ENCODE results near the gene PCNX2.

Gene PCNX2

GRCh38 chr1:233144434-233144833, 151.1 kb downstream of the PCNX2 start:
- Histone ChIP-seq H3K9me3 (ENCODE audit: insufficient read depth, low read length) (no peaks in the 10 kb centered on the region), H3K36me3 (ENCODE audit: low read length) (no peaks in the 10 kb centered on the region), H3K9ac (ENCODE audit: low read length) (no peak overlapping the region), H4K20me1 (ENCODE audit: low read depth, low read length) (no peaks in the 10 kb centered on the region), H3K4me3 (ENCODE audit: insufficient read depth, low read length, poor library complexity, severe bottlenecking) (no peak overlapping the region), H3K79me2 (ENCODE audit: insufficient read depth, low read length) (no peaks in the 10 kb centered on the region), H3K4me2 (ENCODE audit: low read depth, low read length, poor library complexity, severe bottlenecking) (no peak overlapping the region), H3K9me2 (replicated peaks; ENCODE audit: insufficient read depth, low read length) (no peaks in the 10 kb centered on the region), H3K27ac (ENCODE audit: low read depth, low read length) (no peak overlapping the region), H3K27me3 (ENCODE audit: low read length) (no peaks in the 10 kb centered on the region), H2AFZ (ENCODE audit: low read depth, low read length, severe bottlenecking) (no peak overlapping the region), H3F3A (ENCODE audit: insufficient read depth) (no peaks in the 10 kb centered on the region)
- TF ChIP-seq CTCF (IDR thresholded peaks at IDR 0.05; ENCODE audit: insufficient read depth, low read length, poor library complexity, severe bottlenecking), result no peak
- TF ChIP-seq EZH2phosphoT487 (conservative IDR thresholded peaks at IDR 0.05; ENCODE audit: low read length), result no peak

GRCh38 chr1:233143241-233143640, 152.3 kb downstream of the PCNX2 start:
- no peaks in the 10 kb centered on the region for H3K27me3 ChIP-seq (ENCODE audit: low read length)
- H3K79me2 ChIP-seq (ENCODE audit: insufficient read depth, low read length), result no peaks in the 10 kb centered on the region
- no peak overlapping the region for H3K4me2 ChIP-seq (ENCODE audit: low read depth, low read length, poor library complexity, severe bottlenecking)
- H3K27ac ChIP-seq (ENCODE audit: low read depth, low read length), result no peak overlapping the region
- no peak overlapping the region for H3K4me3 ChIP-seq (ENCODE audit: insufficient read depth, low read length, poor library complexity, severe bottlenecking)
- no peaks in the 10 kb centered on the region for H3K9me3 ChIP-seq (ENCODE audit: insufficient read depth, low read length)
- H3K9me2 ChIP-seq (replicated peaks; ENCODE audit: insufficient read depth, low read length), result no peaks in the 10 kb centered on the region
- TF ChIP-seq EZH2phosphoT487 (conservative IDR thresholded peaks at IDR 0.05; ENCODE audit: low read length), result no peak
- no peak for TF ChIP-seq CTCF (IDR thresholded peaks at IDR 0.05; ENCODE audit: insufficient read depth, low read length, poor library complexity, severe bottlenecking)
- no peak overlapping the region for H2AFZ ChIP-seq (ENCODE audit: low read depth, low read length, severe bottlenecking)
- H4K20me1 ChIP-seq (ENCODE audit: low read depth, low read length), result no peaks in the 10 kb centered on the region
- no peaks in the 10 kb centered on the region for H3F3A ChIP-seq (ENCODE audit: insufficient read depth)
- no peak overlapping the region for H3K9ac ChIP-seq (ENCODE audit: low read length)
- no peaks in the 10 kb centered on the region for H3K36me3 ChIP-seq (ENCODE audit: low read length)

GRCh38 chr1:233140974-233141373, 154.6 kb downstream of the PCNX2 start:
- H3K27ac ChIP-seq (ENCODE audit: low read depth, low read length), result no peak overlapping the region
- H2AFZ ChIP-seq (ENCODE audit: low read depth, low read length, severe bottlenecking), result no peak overlapping the region
- no peaks in the 10 kb centered on the region for H3K36me3 ChIP-seq (ENCODE audit: low read length)
- H3K9me3 ChIP-seq (ENCODE audit: insufficient read depth, low read length), result no peaks in the 10 kb centered on the region
- no peak for TF ChIP-seq EZH2phosphoT487 (conservative IDR thresholded peaks at IDR 0.05; ENCODE audit: low read length)
- TF ChIP-seq CTCF (IDR thresholded peaks at IDR 0.05; ENCODE audit: insufficient read depth, low read length, poor library complexity, severe bottlenecking), result no peak
- H3K9ac ChIP-seq (ENCODE audit: low read length), result no peak overlapping the region
- no peaks in the 10 kb centered on the region for H3F3A ChIP-seq (ENCODE audit: insufficient read depth)
- H4K20me1 ChIP-seq (ENCODE audit: low read depth, low read length), result no peaks in the 10 kb centered on the region
- H3K79me2 ChIP-seq (ENCODE audit: insufficient read depth, low read length), result no peaks in the 10 kb centered on the region
- H3K27me3 ChIP-seq (ENCODE audit: low read length), result no peaks in the 10 kb centered on the region
- no peak overlapping the region for H3K4me2 ChIP-seq (ENCODE audit: low read depth, low read length, poor library complexity, severe bottlenecking)
- no peak overlapping the region for H3K4me3 ChIP-seq (ENCODE audit: insufficient read depth, low read length, poor library complexity, severe bottlenecking)
- no peaks in the 10 kb centered on the region for H3K9me2 ChIP-seq (replicated peaks; ENCODE audit: insufficient read depth, low read length)
